MCF 10A (cell line): ENCODE measurements around the gene CCDC196. TPM values are rescaled to one million over a fixed set of nuclear protein-coding genes. Genes with fewer than 3 reads are reported as not detected.

Source experiments
- BruUV-seq: library from RNA; stranded (reverse); fragments of 400-500 nt; replicated peaks from 2 replicates; lab custom pipeline; 2021; lab: Mats Ljungman, UMichigan
- CTCF ChIA-PET: fragments of 300-600 bp; sonication (Branson Sonifier 250); formaldehyde crosslinking; extraction: SDS; loops from one replicate; lab custom pipeline; 2021; ENCODE audit warnings: antibody characterized with exemption, inconsistent platforms; lab: Yijun Ruan, JAX
- POLR2A ChIA-PET: fragments of 300-600, 350-650 bp; sonication (Branson Sonifier 250); formaldehyde crosslinking; extraction: SDS; loops from one replicate; lab custom pipeline; 2020; ENCODE audit warnings: antibody characterized with exemption, inconsistent platforms; lab: Yijun Ruan, JAX
- DNase-seq: peaks from one replicate; pipeline ENCODE4 v3.0.0-alpha.2; 2018; ENCODE audit not compliant: unreplicated experiment
- H3K27ac Mint-ChIP-seq: one replicate; pipeline ENCODE4 v1.8.0; 2022; ENCODE audit warnings: mild to moderate bottlenecking, low read depth, mixed read lengths; ENCODE audit not compliant: unreplicated experiment
- H3K27me3 Mint-ChIP-seq: one replicate; pipeline ENCODE4 v1.8.0; 2022; ENCODE audit warnings: mixed read lengths; ENCODE audit not compliant: insufficient read depth, unreplicated experiment
- H3K36me3 Mint-ChIP-seq: one replicate; pipeline ENCODE4 v1.8.0; 2022; ENCODE audit warnings: mild to moderate bottlenecking, moderate library complexity, mixed read lengths; ENCODE audit not compliant: insufficient read depth, unreplicated experiment
- H3K4me1 Mint-ChIP-seq: one replicate; pipeline ENCODE4 v1.8.0; 2022; ENCODE audit warnings: mixed read lengths; ENCODE audit not compliant: insufficient read depth, unreplicated experiment
- H3K4me3 Mint-ChIP-seq: one replicate; pipeline ENCODE4 v1.8.0; 2022; ENCODE audit warnings: mild to moderate bottlenecking, moderate library complexity, mixed read lengths; ENCODE audit not compliant: unreplicated experiment
- H3K9me3 Mint-ChIP-seq: one replicate; pipeline ENCODE4 v1.8.0; 2022; ENCODE audit warnings: mixed read lengths; ENCODE audit not compliant: unreplicated experiment
- CTCF ChIP-seq: fragments of 200-600 bp; IDR thresholded peaks from one replicate; pipeline ENCODE4 v1.8.0; 2022; ENCODE audit warnings: antibody characterized with exemption, mild to moderate bottlenecking; ENCODE audit not compliant: unreplicated experiment
- intact Hi-C: fragments of 100-400 bp; cut with micrococcal nuclease; formaldehyde crosslinking; loops from 2 replicates; pipeline ENCODE4 v1.14.1; 2022
- total RNA-seq: library from RNA; stranded (reverse); gene quantifications from 2 replicates; pipeline ENCODE4 v1.2.3, GENCODE V29; 2022

CCDC196 gene
- total RNA-seq, 1 experiment from 2014 or later, result not detected

GRCh38 chr14:66514213-66514612, 28.0 kb downstream of the CCDC196 start:
- peak overlapping the region; percentile 21 for H3K27ac Mint-ChIP-seq
- TF ChIP-seq CTCF, result no peak
- intact Hi-C loops, result no loop called here
- ChIA-PET POLR2A (interaction anchor here (0.7 to 1.4 kb wide), 5 partner anchors 9 to 845 kb away, joined by 3 to 7 read pairs (median 4); partner anchors contain the start of gene ATP6V1D), CTCF (interaction anchor here (1.0 to 1.2 kb wide), 2 partner anchors 18 to 111 kb away, joined by 3 to 4 read pairs; no protein-coding TSS in a partner anchor)
- DNase-seq, result peak; percentile 70
- no peak overlapping the region for H3K4me3 Mint-ChIP-seq
- no peaks in the 10 kb centered on the region for H3K9me3 Mint-ChIP-seq
- no TSS peak for BruUV-seq
- no peaks in the 10 kb centered on the region for H3K27me3 Mint-ChIP-seq
- peaks cover 30% of the 10 kb centered on the region for H3K4me1 Mint-ChIP-seq
- no peaks in the 10 kb centered on the region for H3K36me3 Mint-ChIP-seq

- CTCF ChIA-PET, result interaction anchor here (0.6 to 1.6 kb wide), 3 partner anchors 11 to 864 kb away, joined by 3 to 4 read pairs (median 3); no protein-coding TSS in a partner anchor
- Mint-ChIP-seq H3K27ac (no peak overlapping the region), H3K27me3 (no peaks in the 10 kb centered on the region), H3K4me1 (no peaks in the 10 kb centered on the region), H3K36me3 (no peaks in the 10 kb centered on the region), H3K4me3 (no peak overlapping the region), H3K9me3 (peaks cover 17% of the 10 kb centered on the region)
- intact Hi-C loops, result no loop called here
- no peak for TF ChIP-seq CTCF
- DNase-seq, result peak; percentile 48
- POLR2A ChIA-PET, result no interaction called here
- no TSS peak for BruUV-seq
Observed at GRCh38 chr14:66530526-66530925, 44.4 kb downstream of the CCDC196 start.

DNA sequence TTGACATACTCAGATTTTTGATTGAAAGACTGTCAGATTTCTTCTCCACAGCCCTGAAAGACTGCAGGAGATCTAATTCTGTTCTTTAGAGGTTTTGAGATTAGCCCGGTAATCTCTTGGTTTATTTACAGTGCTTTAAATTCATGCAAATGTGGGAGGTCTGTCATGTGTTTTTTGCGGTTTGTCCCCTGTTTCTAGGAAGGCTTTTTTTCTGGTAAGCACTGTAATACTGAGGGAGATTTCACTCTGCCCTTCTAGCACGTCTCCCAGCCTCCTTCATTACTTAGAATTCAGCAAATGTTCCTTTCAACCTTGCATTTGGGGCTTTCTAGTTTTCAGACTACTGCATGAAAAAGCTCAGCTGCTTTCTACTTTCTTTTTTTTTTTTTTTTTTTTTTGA, 52.9 kb downstream of the CCDC196 start:
- intact Hi-C loops, result no loop called here
- Mint-ChIP-seq H3K36me3 (no peaks in the 10 kb centered on the region), H3K27ac (no peak overlapping the region), H3K27me3 (no peaks in the 10 kb centered on the region), H3K4me1 (peaks cover 4% of the 10 kb centered on the region), H3K9me3 (no peaks in the 10 kb centered on the region), H3K4me3 (no peak overlapping the region)
- no peak for TF ChIP-seq CTCF
- ChIA-PET CTCF (no interaction called here), POLR2A (no interaction called here)
- BruUV-seq, result no TSS peak
- DNase-seq, result no peak

DNA sequence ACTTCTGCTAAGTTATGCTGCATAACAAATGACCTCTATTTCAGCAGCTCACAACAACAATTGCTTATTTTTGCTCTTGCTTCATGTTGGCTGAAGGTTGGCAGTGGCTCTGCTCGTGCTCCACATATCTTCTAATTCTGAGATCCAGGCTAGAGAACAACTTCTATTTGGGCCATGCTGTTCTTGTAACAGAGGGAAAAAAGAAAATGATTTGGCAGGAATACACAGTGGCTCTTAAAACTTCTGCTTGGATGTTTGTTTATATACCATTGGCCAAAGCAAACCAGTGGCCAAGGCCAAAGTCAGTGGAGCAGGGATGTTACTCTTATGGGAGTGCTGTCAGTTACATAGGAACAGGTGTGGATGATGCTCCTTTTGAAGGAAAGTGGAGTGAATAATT, 53.9 kb downstream of the CCDC196 start:
- ChIA-PET POLR2A (no interaction called here), CTCF (no interaction called here)
- intact Hi-C loops, result no loop called here
- DNase-seq, result no peak
- no peaks in the 10 kb centered on the region for H3K27me3 Mint-ChIP-seq
- BruUV-seq, result no TSS peak
- peaks cover 4% of the 10 kb centered on the region for H3K4me1 Mint-ChIP-seq
- H3K9me3 Mint-ChIP-seq, result no peaks in the 10 kb centered on the region
- H3K36me3 Mint-ChIP-seq, result no peaks in the 10 kb centered on the region
- no peak for TF ChIP-seq CTCF
- H3K4me3 Mint-ChIP-seq, result no peak overlapping the region
- H3K27ac Mint-ChIP-seq, result no peak overlapping the region
